Stimulated activated memory B cell treated with anti-CD40 and anti-IgM and Interleukin-4, amounts not matched to agents 10 μg/mL and 1 μg/mL and 100 μg/mL, for 72 hours (primary cell): ENCODE measurements around the gene MPHOSPH10.
"Not testable (repeated sequence)": the region's sequence is repeated elsewhere in the genome, so short reads cannot be mapped to it uniquely, and the experiment has no call there.

ENCODE experiments used
- ATAC-seq: fragments of 150-1000 bp; cut with Tn5 transposase; 2 replicates; pipeline ENCODE4 v1.10.0; 2021
- H3K27ac Mint-ChIP-seq: one replicate; pipeline ENCODE4 v1.8.0; 2022; ENCODE audit warnings: mild to moderate bottlenecking, mixed read lengths
- H3K27me3 Mint-ChIP-seq: one replicate; pipeline ENCODE4 v1.8.0; 2022; ENCODE audit warnings: mixed read lengths
- H3K36me3 Mint-ChIP-seq: one replicate; pipeline ENCODE4 v1.8.0; 2022; ENCODE audit warnings: mixed read lengths
- H3K4me1 Mint-ChIP-seq: one replicate; pipeline ENCODE4 v1.8.0; 2022; ENCODE audit warnings: mixed read lengths
- H3K4me3 Mint-ChIP-seq: one replicate; pipeline ENCODE4 v1.8.0; 2022; ENCODE audit warnings: mild to moderate bottlenecking, moderate library complexity, mixed read lengths
- H3K9me3 Mint-ChIP-seq: one replicate; pipeline ENCODE4 v1.8.0; 2022; ENCODE audit warnings: mixed read lengths

The MPHOSPH10 gene

DNA sequence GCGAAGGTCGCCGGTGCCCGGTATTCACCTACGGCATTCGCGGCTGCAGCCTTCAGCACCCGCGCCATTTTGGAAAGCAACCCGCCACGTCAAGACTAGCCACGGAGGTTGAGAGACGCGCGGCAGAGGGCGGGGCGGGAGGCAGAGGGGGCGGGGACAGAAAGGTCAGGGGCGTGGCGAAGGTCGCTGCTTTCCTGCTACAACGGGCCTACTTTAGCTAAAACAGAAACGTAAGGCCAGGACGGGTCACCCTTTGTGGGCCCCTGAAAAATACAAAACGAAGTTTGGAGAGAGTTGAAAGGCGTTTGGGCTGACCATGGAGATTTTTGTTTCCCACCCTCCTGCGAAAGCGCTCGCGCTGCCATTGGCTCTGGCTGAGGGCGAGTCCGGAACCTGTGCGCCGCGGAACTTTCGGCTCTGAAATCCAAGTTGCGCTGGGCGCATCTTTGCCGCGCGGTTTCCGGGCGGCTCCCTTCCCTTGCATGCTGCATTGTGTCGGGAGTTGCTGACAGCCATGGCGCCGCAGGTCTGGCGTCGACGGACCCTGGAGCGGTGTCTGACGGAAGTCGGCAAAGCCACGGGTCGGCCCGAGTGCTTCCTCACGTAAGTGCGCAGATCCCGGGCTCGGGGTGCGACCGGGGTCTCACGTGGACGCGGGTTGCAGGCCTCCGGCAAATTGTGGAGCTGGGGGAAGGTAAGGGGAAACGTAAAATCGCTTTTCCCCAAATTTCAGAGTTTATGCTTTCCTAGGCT lies at the start of gene MPHOSPH10, which contains the start of gene MCEE:
TSS of gene MPHOSPH10 (plus strand) at position 483 of the 753 bp plus-strand sequence. CDS start at position 515, 32 bp downstream.
TSS of gene MCEE (minus strand) at position 78 of the 753 bp plus-strand sequence. CDS start at position 68, 10 bp downstream.
- no peak within 1 kb of the TSS for H3K4me3 Mint-ChIP-seq
- H3K9me3 Mint-ChIP-seq = no peaks in the 10 kb centered on the region
- H3K4me1 Mint-ChIP-seq = peaks cover 7% of the 10 kb centered on the region
- peak; percentile 98 for ATAC-seq
- H3K36me3 Mint-ChIP-seq = no peaks in the 10 kb centered on the region
- H3K27me3 Mint-ChIP-seq = no peaks in the 10 kb centered on the region
- H3K27ac Mint-ChIP-seq = no peak within 1 kb of the TSS

- peaks cover 15% of the 10 kb centered on the region for H3K36me3 Mint-ChIP-seq
- no peak overlapping the region for H3K4me3 Mint-ChIP-seq
- H3K4me1 Mint-ChIP-seq = peaks cover 9% of the 10 kb centered on the region
- H3K27ac Mint-ChIP-seq = no peak overlapping the region
- peaks cover 6% of the 10 kb centered on the region for H3K27me3 Mint-ChIP-seq
- peak; percentile 75 for ATAC-seq
- no peaks in the 10 kb centered on the region for H3K9me3 Mint-ChIP-seq
Measured at GRCh38 chr2:71082402-71083252, 47.8 kb upstream of the MPHOSPH10 start.

GRCh38 chr2:71083297-71083696 lies 47.1 kb upstream of the MPHOSPH10 start:
- not testable (repeated sequence) for H3K9me3 Mint-ChIP-seq, H3K27ac Mint-ChIP-seq, H3K4me3 Mint-ChIP-seq, ATAC-seq, H3K4me1 Mint-ChIP-seq
- Mint-ChIP-seq H3K36me3 (peaks cover 11% of the 10 kb centered on the region), H3K27me3 (peaks cover 13% of the 10 kb centered on the region)

DNA sequence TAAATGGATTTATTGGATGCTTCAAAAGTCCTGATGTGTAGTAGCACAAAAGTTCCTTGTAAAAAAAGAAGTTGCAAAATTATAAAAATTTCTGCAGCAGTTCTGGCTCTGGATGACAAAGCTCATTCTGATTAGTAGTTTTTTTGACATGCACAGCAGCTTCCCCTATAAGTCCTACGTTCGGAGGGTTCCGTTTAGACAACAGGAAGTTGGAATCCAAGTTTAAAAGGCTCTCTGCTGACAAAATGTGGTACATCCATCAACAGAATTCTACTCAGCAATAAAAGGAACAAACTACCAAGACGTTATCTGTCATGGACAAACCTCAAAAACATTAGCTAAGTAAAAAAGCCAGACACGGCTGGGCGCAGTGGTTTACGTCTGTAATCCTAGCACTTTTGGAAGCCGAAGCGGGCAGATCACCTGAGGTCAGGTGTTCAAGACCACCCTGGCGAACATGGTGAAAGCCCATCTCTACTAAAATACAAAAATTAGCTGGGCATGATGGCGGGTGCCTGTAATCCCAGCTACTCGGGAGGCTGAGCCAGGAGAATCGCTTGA lies 46.6 kb upstream of the MPHOSPH10 start:
- not testable (repeated sequence) for H3K9me3 Mint-ChIP-seq, H3K36me3 Mint-ChIP-seq, ATAC-seq, H3K27ac Mint-ChIP-seq, H3K4me1 Mint-ChIP-seq
- H3K27me3 Mint-ChIP-seq = peaks cover 18% of the 10 kb centered on the region
- H3K4me3 Mint-ChIP-seq = peak overlapping the region; percentile 21

DNA sequence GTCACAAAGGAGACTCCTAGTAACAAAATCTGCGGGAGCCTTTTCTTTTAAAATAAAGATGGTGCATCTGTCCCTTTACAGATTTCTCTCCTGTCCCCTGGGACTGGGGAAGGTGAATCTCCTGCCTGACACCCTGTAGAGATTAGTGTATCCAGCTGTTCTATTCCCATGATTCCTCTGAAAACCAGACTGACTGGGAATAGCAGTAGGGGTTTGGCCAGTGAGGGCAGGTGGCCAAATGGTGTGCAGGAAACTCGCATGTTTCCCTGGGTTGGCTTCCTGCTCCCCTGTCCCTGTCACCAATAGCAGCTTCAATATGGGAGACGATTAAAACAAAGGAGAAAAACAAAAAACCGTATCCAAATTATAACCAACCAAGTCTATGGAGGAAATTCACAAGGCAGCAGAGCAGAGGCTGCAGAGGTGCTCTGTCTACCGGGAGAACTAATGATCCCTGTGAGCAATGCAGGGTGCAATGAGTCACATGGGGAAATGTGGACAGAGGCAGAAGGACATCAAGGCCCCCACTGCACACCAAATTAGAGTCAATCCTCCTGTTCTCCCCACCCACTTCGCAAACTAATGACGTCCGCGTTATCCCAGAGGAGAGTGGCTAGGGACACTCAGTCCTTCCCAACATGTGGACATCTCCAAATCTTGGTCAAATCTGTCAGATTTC lies 45.0 kb upstream of the MPHOSPH10 start:
- H3K27ac Mint-ChIP-seq, H3K4me3 Mint-ChIP-seq, H3K9me3 Mint-ChIP-seq, H3K36me3 Mint-ChIP-seq, ATAC-seq, H3K4me1 Mint-ChIP-seq: not testable (repeated sequence)
- peaks cover 34% of the 10 kb centered on the region for H3K27me3 Mint-ChIP-seq

DNA sequence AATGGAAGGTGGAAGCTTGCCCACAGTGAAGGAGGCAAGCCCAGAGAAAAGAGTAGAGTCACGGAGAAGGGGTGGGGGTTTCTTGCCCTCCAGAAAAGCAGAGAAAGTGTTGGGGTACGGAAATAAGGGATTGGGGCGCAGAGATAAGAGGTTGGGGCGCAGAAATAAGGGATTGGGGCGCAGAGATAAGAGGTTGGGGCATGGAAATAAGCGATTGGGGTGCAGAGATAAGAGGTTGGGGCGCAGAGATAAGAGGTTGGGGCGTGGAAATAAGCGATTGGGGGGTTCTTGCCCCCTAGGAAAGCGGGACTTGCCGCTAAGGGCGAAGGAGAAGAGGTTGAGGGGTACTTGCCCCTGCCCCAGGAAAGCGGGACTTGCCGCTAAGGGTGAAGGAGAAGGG lies 41.0 kb upstream of the MPHOSPH10 start:
- H3K4me3 Mint-ChIP-seq, ATAC-seq, H3K27ac Mint-ChIP-seq, H3K9me3 Mint-ChIP-seq, H3K4me1 Mint-ChIP-seq, H3K36me3 Mint-ChIP-seq: not testable (repeated sequence)
- peaks cover 36% of the 10 kb centered on the region for H3K27me3 Mint-ChIP-seq

GRCh38 chr2:71091808-71092207 lies 38.6 kb upstream of the MPHOSPH10 start:
- not testable (repeated sequence) for H3K4me3 Mint-ChIP-seq, H3K4me1 Mint-ChIP-seq

DNA sequence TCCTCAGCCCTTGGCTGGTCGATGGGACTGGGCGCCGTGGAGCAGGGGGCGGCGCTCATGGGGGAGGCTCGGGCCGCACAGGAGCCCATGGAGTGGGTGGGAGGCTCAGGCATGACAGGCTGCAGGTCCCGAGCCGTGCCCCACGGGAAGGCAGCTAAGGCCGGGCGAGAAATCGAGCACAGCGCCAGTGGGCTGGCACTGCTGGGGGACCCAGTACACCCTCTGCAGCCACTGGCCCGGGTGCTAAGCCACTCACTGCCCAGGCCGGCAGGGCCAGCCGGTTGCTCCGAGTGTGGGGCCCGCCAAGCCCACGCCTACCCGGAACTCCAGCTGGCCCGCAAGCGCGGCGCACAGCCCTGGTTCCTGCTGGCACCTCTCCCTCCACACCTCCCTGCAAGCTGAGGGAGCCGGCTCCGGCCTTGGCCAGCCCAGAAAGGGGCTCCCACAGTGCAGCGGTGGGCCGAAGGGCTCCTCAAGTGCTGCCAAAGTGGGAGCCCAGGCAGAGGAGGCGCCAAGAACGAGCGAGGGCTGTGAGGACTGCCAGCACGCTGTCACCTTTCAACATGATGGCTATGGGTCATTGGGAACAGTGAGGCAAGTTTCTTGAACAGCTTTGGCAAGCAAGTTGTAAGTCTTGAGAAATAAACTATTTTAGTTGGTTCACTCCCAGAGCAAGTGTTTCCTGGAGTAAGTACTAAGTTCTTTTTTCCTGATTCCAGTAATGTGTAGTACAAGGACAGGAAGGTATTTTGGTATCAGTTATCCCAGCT lies 37.8 kb upstream of the MPHOSPH10 start:
- not testable (repeated sequence) for ATAC-seq, H3K9me3 Mint-ChIP-seq, H3K36me3 Mint-ChIP-seq, H3K27ac Mint-ChIP-seq, H3K4me3 Mint-ChIP-seq, H3K4me1 Mint-ChIP-seq
- peaks cover 29% of the 10 kb centered on the region for H3K27me3 Mint-ChIP-seq

More at GRCh38 chr2:71091808-71092207, 38.6 kb upstream of the MPHOSPH10 start:
- H3K27me3 Mint-ChIP-seq = peaks cover 36% of the 10 kb centered on the region
- H3K27ac Mint-ChIP-seq, H3K9me3 Mint-ChIP-seq, ATAC-seq, H3K36me3 Mint-ChIP-seq: not testable (repeated sequence)

GRCh38 chr2:71100195-71100964 lies 30.1 kb upstream of the MPHOSPH10 start:
- H3K4me3 Mint-ChIP-seq = no peak overlapping the region
- ATAC-seq = no peak
- no peak overlapping the region for H3K27ac Mint-ChIP-seq
- no peaks in the 10 kb centered on the region for H3K36me3 Mint-ChIP-seq
- H3K4me1 Mint-ChIP-seq = no peaks in the 10 kb centered on the region
- H3K27me3 Mint-ChIP-seq = no peaks in the 10 kb centered on the region
- H3K9me3 Mint-ChIP-seq = peaks cover 1% of the 10 kb centered on the region

DNA sequence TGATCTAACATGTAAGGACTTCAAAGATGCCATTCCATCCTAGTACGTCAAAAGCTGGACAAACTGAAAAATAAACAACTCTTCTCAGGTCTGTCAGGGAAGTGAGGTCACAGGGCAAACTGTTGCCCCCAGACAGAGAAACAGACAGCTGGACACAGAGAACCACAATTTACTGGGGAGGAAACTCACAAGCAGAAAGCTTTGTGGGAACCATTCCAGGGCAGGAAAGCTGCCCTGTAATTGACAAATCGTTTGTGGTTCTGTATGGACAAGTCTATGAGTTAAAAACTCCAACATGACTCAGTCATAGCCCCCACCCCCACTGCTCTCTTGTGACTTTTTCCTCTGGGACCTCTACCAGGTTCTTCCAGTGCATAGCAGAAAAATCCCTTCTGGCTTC lies 28.8 kb upstream of the MPHOSPH10 start:
- Mint-ChIP-seq H3K4me3 (no peak overlapping the region), H3K27me3 (no peaks in the 10 kb centered on the region), H3K9me3 (peaks cover 3% of the 10 kb centered on the region), H3K36me3 (no peaks in the 10 kb centered on the region), H3K27ac (no peak overlapping the region), H3K4me1 (no peaks in the 10 kb centered on the region)
- no peak for ATAC-seq

DNA sequence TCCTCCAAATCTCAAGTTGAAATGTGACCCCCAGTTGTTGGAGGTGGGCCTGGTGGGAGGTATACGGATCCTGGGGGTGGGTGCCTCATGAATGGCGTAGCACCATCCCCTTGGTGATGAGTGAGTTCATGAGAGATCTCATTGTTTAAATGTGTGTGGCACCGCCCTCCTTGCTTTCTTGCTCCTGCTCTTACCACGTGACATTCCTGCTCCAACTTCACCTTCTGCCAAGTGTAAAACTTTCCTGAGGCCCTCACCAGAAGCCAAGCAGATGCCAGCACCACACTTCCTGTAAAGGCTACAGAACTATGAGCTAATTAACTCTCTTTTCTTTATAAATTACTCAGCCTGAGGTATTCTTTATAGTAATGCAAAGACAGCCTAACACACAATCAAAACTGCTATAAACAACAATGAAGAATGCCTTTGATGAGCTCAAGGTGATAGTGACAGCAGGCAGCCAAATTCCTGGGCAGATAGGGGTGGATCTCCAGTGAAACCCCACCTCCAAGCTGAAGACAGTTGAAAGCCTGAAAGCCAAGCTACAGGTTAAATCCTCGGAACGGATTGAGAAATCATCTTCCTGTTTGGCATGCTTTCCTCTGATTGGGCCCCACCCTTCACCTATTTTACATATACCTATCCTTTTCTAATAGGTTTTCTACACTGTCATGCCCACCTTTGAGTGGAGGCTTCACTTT lies 27.3 kb upstream of the MPHOSPH10 start:
- ATAC-seq = no peak
- Mint-ChIP-seq H3K27ac (no peak overlapping the region), H3K4me3 (no peak overlapping the region), H3K27me3 (no peaks in the 10 kb centered on the region), H3K36me3 (no peaks in the 10 kb centered on the region), H3K9me3 (peaks cover 3% of the 10 kb centered on the region), H3K4me1 (no peaks in the 10 kb centered on the region)

DNA sequence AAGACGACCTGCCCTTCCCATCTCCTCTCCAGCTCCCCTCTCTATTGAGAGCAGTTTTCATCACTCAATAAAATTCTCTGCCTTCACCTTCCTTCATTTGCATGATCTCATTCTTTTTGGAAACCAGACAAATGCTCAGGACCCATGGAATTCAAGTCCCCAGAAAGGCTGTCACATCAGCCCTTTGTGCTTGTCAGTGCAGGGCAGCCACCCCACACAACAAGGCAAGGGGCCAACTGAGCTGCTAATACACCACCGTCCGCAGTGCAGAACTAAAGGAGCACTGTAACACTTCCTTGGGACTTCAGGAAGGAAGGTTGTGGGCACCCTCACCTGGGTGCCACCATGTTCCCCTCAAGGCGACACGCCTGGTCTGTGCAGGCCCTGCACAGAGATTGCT lies 26.6 kb upstream of the MPHOSPH10 start:
- Mint-ChIP-seq H3K27me3 (no peaks in the 10 kb centered on the region), H3K27ac (no peak overlapping the region), H3K36me3 (peaks cover 7% of the 10 kb centered on the region), H3K4me3 (no peak overlapping the region), H3K9me3 (peaks cover 3% of the 10 kb centered on the region), H3K4me1 (no peaks in the 10 kb centered on the region)
- ATAC-seq = no peak

GRCh38 chr2:71106463-71106862 lies 24.0 kb upstream of the MPHOSPH10 start:
- H3K36me3 Mint-ChIP-seq = peaks cover 14% of the 10 kb centered on the region
- H3K4me3 Mint-ChIP-seq, H3K4me1 Mint-ChIP-seq, ATAC-seq, H3K27ac Mint-ChIP-seq, H3K9me3 Mint-ChIP-seq, H3K27me3 Mint-ChIP-seq: not testable (repeated sequence)
